Heart left ventricle (tissue), 16 donors: ENCODE measurements around the gene KCNH3. TPM values are rescaled to one million over a fixed set of nuclear protein-coding genes. Genes with fewer than 3 reads are reported as not detected.

Experiments used
- ATAC-seq, 4 donors: fragments of 200-7000 bp; cut with Tn5 transposase; one replicate each; pipeline ENCODE4 v1.9.1; 2020 to 2022; ENCODE audit warnings: moderate library complexity in 4 of 4, mild to moderate bottlenecking in 3 of 4, moderate number of reproducible peaks in 1 of 4
- DNase-seq, 5 donors: peaks; one replicate each; pipeline ENCODE4 v3.0.0-alpha.2; 2020
- H3K27ac ChIP-seq, 12 donors: fragments of 200-600 bp; sonication (generic) in 4 of 12; one replicate each; pipeline versions ENCODE4 v1.5.0 to v1.8.0; 2016 to 2022; ENCODE audit warnings: mild to moderate bottlenecking in 2 of 12
- H3K27me3 ChIP-seq, 9 donors: fragments of 200-600 bp; sonication (generic) in 2 of 9; one replicate each; pipeline versions ENCODE4 v1.5.1 to v1.8.0; 2016 to 2022; ENCODE audit warnings: mild to moderate bottlenecking in 3 of 9
- H3K36me3 ChIP-seq, 9 donors: fragments of 200-600 bp; sonication (generic) in 2 of 9; one replicate each; pipeline versions ENCODE4 v1.5.0 to v1.8.0; 2018 to 2022; ENCODE audit warnings: mild to moderate bottlenecking in 2 of 9
- H3K4me1 ChIP-seq, 12 donors: fragments of 200-600 bp; sonication (generic) in 4 of 12; one replicate each; pipeline versions ENCODE4 v1.5.0 to v1.8.0; 2016 to 2022; ENCODE audit warnings: mild to moderate bottlenecking in 3 of 12
- H3K4me3 ChIP-seq, 12 donors: fragments of 200-600 bp; sonication (generic) in 4 of 12; one replicate each; pipeline versions ENCODE4 v1.5.0 to v1.8.0; 2017 to 2022; ENCODE audit warnings: mild to moderate bottlenecking in 9 of 12, moderate library complexity in 4 of 12
- H3K9me3 ChIP-seq, 12 donors: fragments of 200-600 bp; sonication (generic) in 4 of 12; one replicate each; pipeline versions ENCODE4 v1.5.0 to v1.8.0; 2016 to 2022; ENCODE audit warnings: mild to moderate bottlenecking in 1 of 12
- CTCF ChIP-seq, 12 donors: fragments of 200-600 bp; sonication (generic) in 4 of 12; IDR thresholded peaks; one replicate each; pipeline versions ENCODE4 v1.5.0 to v1.8.0; 2018 to 2022; ENCODE audit warnings: antibody characterized with exemption in 12 of 12, mild to moderate bottlenecking in 5 of 12
- POLR2A ChIP-seq, 2 donors: fragments of 450-650 bp; IDR thresholded peaks; one replicate each; pipeline ENCODE4 v1.6.1; 2017; ENCODE audit warnings: antibody characterized with exemption in 2 of 2, mild to moderate bottlenecking in 2 of 2, moderate library complexity in 2 of 2
- WGBS, 4 donors: extraction: QIAGEN DNeasy Blood & Tissue Kit in 2 of 4; methylation state at CpG; one replicate each; pipeline versions ENCODE4 v1.1.5 to v1.1.7; 2013 to 2018; 5-methylcytosine and 5-hydroxymethylcytosine counted together
- intact Hi-C, 10 donors: fragments of 100-400 bp; cut with DNase I; formaldehyde crosslinking; loops; one replicate each; pipeline versions ENCODE4 v1.11.1 to v1.14.2; 2022
- polyA plus RNA-seq, 2 donors: library from polyadenylated mRNA; stranded (reverse); fragments of 200-250 nt; gene quantifications; one replicate each; pipeline ENCODE4 v1.2.3, GENCODE V29; 2013
- total RNA-seq, 9 donors: library from RNA; depleted of rRNA in 2 of 9; stranded (reverse); fragments of >200 nt in 2 of 9; fragmentation: NEBNext Ultra II Directional in 3 of 9; extraction: Animal tissue kit (Norgen Biotek cat#: 25700) in 3 of 9; gene quantifications; one replicate each; pipeline versions ENCODE4 v1.1.0 to v1.2.4, GENCODE V29; 2016 to 2023
- donor health status: ischemic (EF 13 %, LVEDD 7.1; RV severe dilation, severe dysfunction).
- donor health status: healthy with polysubstance abuse.
- donor health status: DM: no; HTN: yes; CAD: no.
- donor health status: DM: no; HTN: no; CAD: no.
- donor health status: ischemic (EF 25% LVEDD 6.9; RV normal size, moderate dysfunction).
- donor health status: ischemic (EF 25% LVEDD 5.7; RV mildly dilated, moderate dysfunction).
- donor health status: healthy.
- donor health status: DM: yes; HTN: yes; CAD: no.
- donor health status: ischemic (EF 35%, LVEDD 5.7; RV mildly dilated, moderate dysfunction).
- donor health status: nonischemic (EF 11% LVEDD 7.7; RV severe dilation, severe dysfunction).
- donor health status: DM: yes; HTN: yes; CAD: no.
- donor health status: PGD.
- donor health status: ischemic (EF 29% LVEDD 5.4; RV normal size, mild dysfunction).
- donor health status: nonischemic (EF 23%, LVEDD 6.1; RV moderate dilation, normal function).

The KCNH3 gene
- total and polyA plus RNA-seq, 11 donors = 0.14 to 2.2 (median 0.40) TPM

GRCh38 chr12:49512546-49512945 is 26.3 kb upstream of the KCNH3 start:
- DNase-seq (no peak), ATAC-seq (no peak)
- 79 to 96% (median 90%) methylated on average over 1 of the region's 1 CpG for WGBS, 4 donors
- Histone ChIP-seq H3K9me3 (no peaks in the 10 kb centered on the region), H3K36me3 (peaks cover 0 to 14% (median under 1%) of the 10 kb centered on the region in 9 donors), H3K4me3 (no peak overlapping the region), H3K27me3 (no peaks in the 10 kb centered on the region), H3K4me1 (peaks cover 0 to 3% (median 0%) of the 10 kb centered on the region in 12 donors), H3K27ac (no peak overlapping the region)
- TF ChIP-seq POLR2A (IDR thresholded peaks at IDR 0.05) = no peak
- no peak for TF ChIP-seq CTCF (IDR thresholded peaks at IDR 0.05)
- intact Hi-C loops = loop anchor here in 4 of 10 donors (2.0 to 10.0 kb wide), 4 partner anchors 152 to 228 kb away; no protein-coding TSS in a partner anchor

- H3K36me3 ChIP-seq = peaks cover 0 to 27% (median 8%) of the 10 kb centered on the region in 9 donors
- H3K27me3 ChIP-seq = no peaks in the 10 kb centered on the region
- TF ChIP-seq CTCF (IDR thresholded peaks at IDR 0.05) = no peak
- no peak for TF ChIP-seq POLR2A (IDR thresholded peaks at IDR 0.05)
- 85 to 91% (median 88%) methylated on average over 5 of the region's 5 CpGs for WGBS, 4 donors
- H3K4me1 ChIP-seq = peaks cover 0 to 3% (median 0%) of the 10 kb centered on the region in 12 donors
- no peaks in the 10 kb centered on the region for H3K9me3 ChIP-seq
- DNase-seq (no peak), ATAC-seq (no peak)
- no peak overlapping the region for H3K4me3 ChIP-seq
- intact Hi-C loops = loop anchor here in 5 of 10 donors (2.0 to 10.0 kb wide), 2 partner anchors 156 to 230 kb away; no protein-coding TSS in a partner anchor
- no peak overlapping the region for H3K27ac ChIP-seq
These were observed 23.6 kb upstream of the KCNH3 start for GRCh38 chr12:49515266-49515665.

- no peak overlapping the region for H3K27ac ChIP-seq
- 85 to 88% (median 87%) methylated on average over 2 of the region's 2 CpGs for WGBS, 4 donors
- ATAC-seq (no peak), DNase-seq (no peak)
- intact Hi-C loops = loop anchor here in 1 of 10 donors (10.0 kb wide), 1 partner anchor 234 kb away; no protein-coding TSS in a partner anchor
- no peak overlapping the region for H3K4me3 ChIP-seq
- H3K36me3 ChIP-seq = peaks cover 0 to 55% (median 26%) of the 10 kb centered on the region in 9 donors
- no peaks in the 10 kb centered on the region for H3K9me3 ChIP-seq
- TF ChIP-seq CTCF (IDR thresholded peaks at IDR 0.05) = no peak
- TF ChIP-seq POLR2A (IDR thresholded peaks at IDR 0.05) = no peak
- H3K27me3 ChIP-seq = no peaks in the 10 kb centered on the region
- H3K4me1 ChIP-seq = no peaks in the 10 kb centered on the region
These were observed 19.8 kb upstream of the KCNH3 start for GRCh38 chr12:49518914-49519573.

- no peak overlapping the region for H3K4me3 ChIP-seq
- intact Hi-C loops = loop anchor here in 1 of 10 donors (10.0 kb wide), 1 partner anchor 235 kb away; no protein-coding TSS in a partner anchor
- H3K4me1 ChIP-seq = peaks cover 0 to 5% (median 0%) of the 10 kb centered on the region in 12 donors
- no peaks in the 10 kb centered on the region for H3K9me3 ChIP-seq
- DNase-seq (no peak), ATAC-seq (no peak)
- 93 to 99% (median 97%) methylated on average over 5 of the region's 5 CpGs for WGBS, 4 donors
- H3K27me3 ChIP-seq = no peaks in the 10 kb centered on the region
- no peak overlapping the region for H3K27ac ChIP-seq
- TF ChIP-seq CTCF (IDR thresholded peaks at IDR 0.05) (no peak), POLR2A (IDR thresholded peaks at IDR 0.05) (no peak)
- H3K36me3 ChIP-seq = peaks cover 0 to 58% (median 31%) of the 10 kb centered on the region in 9 donors
These were observed 19.3 kb upstream of the KCNH3 start for GRCh38 chr12:49519574-49519936.
